Duodenal mucosa (tissue), 2 donors: ENCODE data around the gene ZSWIM1.

ENCODE experiments used
- H3K27ac ChIP-seq: one replicate; pipeline ENCODE4 v1.7.0; 2013; ENCODE audit warnings: low read depth, low read length
- H3K27me3 ChIP-seq, 2 donors: one replicate each; pipeline ENCODE4 v1.7.0; 2013; ENCODE audit warnings: low read length in 2 of 2, control low read depth in 1 of 2; ENCODE audit not compliant: insufficient read depth in 2 of 2, control insufficient read depth in 1 of 2
- H3K36me3 ChIP-seq, 2 donors: one replicate each; pipeline ENCODE4 v1.7.0; 2013; ENCODE audit warnings: low read length in 2 of 2, control low read depth in 1 of 2; ENCODE audit not compliant: insufficient read depth in 2 of 2, control insufficient read depth in 1 of 2
- H3K4me1 ChIP-seq, 2 donors: one replicate each; pipeline ENCODE4 v1.7.0; 2013; ENCODE audit warnings: low read length in 2 of 2, control low read depth in 1 of 2; ENCODE audit not compliant: insufficient read depth in 2 of 2, control insufficient read depth in 1 of 2
- H3K4me3 ChIP-seq, 2 donors: one replicate each; pipeline ENCODE4 v1.7.0; 2013; ENCODE audit warnings: low read length in 2 of 2, low read depth in 1 of 2
- H3K9ac ChIP-seq, 2 donors: one replicate each; pipeline ENCODE4 v1.7.0; 2013; ENCODE audit warnings: low read length in 2 of 2, low read depth in 1 of 2
- H3K9me3 ChIP-seq, 2 donors: one replicate each; pipeline ENCODE4 v1.7.0; 2013; ENCODE audit warnings: low read length in 2 of 2, control low read depth in 1 of 2; ENCODE audit not compliant: control insufficient read depth in 1 of 2

ZSWIM1 gene

GRCh38 chr20:45841407-45842129, 39.5 kb upstream of the ZSWIM1 start:
- H3K4me3 ChIP-seq, result no peak overlapping the region
- no peak overlapping the region for H3K9ac ChIP-seq
- no peaks in the 10 kb centered on the region for H3K9me3 ChIP-seq
- peaks cover 0 to 16% of the 10 kb centered on the region in 2 donors for H3K4me1 ChIP-seq
- H3K27me3 ChIP-seq, result no peaks in the 10 kb centered on the region
- peaks cover 38 to 62% of the 10 kb centered on the region in 2 donors for H3K36me3 ChIP-seq
- H3K27ac ChIP-seq, result no peak overlapping the region

- peaks cover 0 to 12% of the 10 kb centered on the region in 2 donors for H3K4me1 ChIP-seq
- H3K4me3 ChIP-seq, result no peak overlapping the region
- no peak overlapping the region for H3K27ac ChIP-seq
- no peak overlapping the region for H3K9ac ChIP-seq
- no peaks in the 10 kb centered on the region for H3K9me3 ChIP-seq
- H3K27me3 ChIP-seq, result no peaks in the 10 kb centered on the region
- peaks cover 38 to 66% of the 10 kb centered on the region in 2 donors for H3K36me3 ChIP-seq
Observed at GRCh38 chr20:45842169-45842812, 38.7 kb upstream of the ZSWIM1 start.

- peaks cover 42 to 69% of the 10 kb centered on the region in 2 donors for H3K36me3 ChIP-seq
Observed at GRCh38 chr20:45843506-45843905, 37.5 kb upstream of the ZSWIM1 start.

GRCh38 chr20:45845452-45845851, 35.6 kb upstream of the ZSWIM1 start:
- no peak overlapping the region for H3K4me3 ChIP-seq
- peaks cover 0 to 12% of the 10 kb centered on the region in 2 donors for H3K4me1 ChIP-seq

More at GRCh38 chr20:45843506-45843905, 37.5 kb upstream of the ZSWIM1 start:
- H3K27me3 ChIP-seq, result no peaks in the 10 kb centered on the region
- no peak overlapping the region for H3K9ac ChIP-seq
- no peak overlapping the region for H3K27ac ChIP-seq
- H3K4me1 ChIP-seq, result peaks cover 0 to 12% of the 10 kb centered on the region in 2 donors
- no peak overlapping the region for H3K4me3 ChIP-seq
- H3K9me3 ChIP-seq, result no peaks in the 10 kb centered on the region

GRCh38 chr20:45848421-45848820, 32.6 kb upstream of the ZSWIM1 start:
- Histone ChIP-seq H3K4me3 (no peak overlapping the region), H3K36me3 (peaks cover 28 to 52% of the 10 kb centered on the region in 2 donors), H3K9ac (no peak overlapping the region), H3K4me1 (peaks cover 0 to 2% of the 10 kb centered on the region in 2 donors), H3K27ac (no peak overlapping the region), H3K27me3 (no peaks in the 10 kb centered on the region), H3K9me3 (no peaks in the 10 kb centered on the region)

More at GRCh38 chr20:45845452-45845851, 35.6 kb upstream of the ZSWIM1 start:
- H3K27me3 ChIP-seq, result no peaks in the 10 kb centered on the region
- H3K27ac ChIP-seq, result no peak overlapping the region
- no peaks in the 10 kb centered on the region for H3K9me3 ChIP-seq
- peaks cover 42 to 73% of the 10 kb centered on the region in 2 donors for H3K36me3 ChIP-seq
- no peak overlapping the region for H3K9ac ChIP-seq

GRCh38 chr20:45848969-45849582, 32.0 kb upstream of the ZSWIM1 start:
- no peak overlapping the region for H3K27ac ChIP-seq
- H3K27me3 ChIP-seq, result no peaks in the 10 kb centered on the region

GRCh38 chr20:45850238-45850637, 30.8 kb upstream of the ZSWIM1 start:
- Histone ChIP-seq H3K4me1 (peaks cover 7 to 8% of the 10 kb centered on the region in 2 donors), H3K9ac (no peak overlapping the region), H3K27me3 (no peaks in the 10 kb centered on the region), H3K9me3 (no peaks in the 10 kb centered on the region), H3K27ac (no peak overlapping the region), H3K36me3 (peaks cover 14 to 39% of the 10 kb centered on the region in 2 donors), H3K4me3 (no peak overlapping the region)

More at GRCh38 chr20:45848969-45849582, 32.0 kb upstream of the ZSWIM1 start:
- Histone ChIP-seq H3K9me3 (no peaks in the 10 kb centered on the region), H3K4me3 (no peak overlapping the region), H3K4me1 (no peaks in the 10 kb centered on the region), H3K9ac (no peak overlapping the region), H3K36me3 (peaks cover 24 to 46% of the 10 kb centered on the region in 2 donors)

- Histone ChIP-seq H3K27me3 (no peaks in the 10 kb centered on the region), H3K27ac (no peak overlapping the region), H3K9me3 (no peaks in the 10 kb centered on the region), H3K4me3 (no peak overlapping the region), H3K36me3 (peaks cover 14 to 33% of the 10 kb centered on the region in 2 donors), H3K4me1 (peaks cover 10 to 11% of the 10 kb centered on the region in 2 donors), H3K9ac (no peak overlapping the region)
Observed at GRCh38 chr20:45850926-45851325, 30.1 kb upstream of the ZSWIM1 start.

- no peak overlapping the region for H3K4me3 ChIP-seq
- H3K9ac ChIP-seq, result no peak overlapping the region
- no peaks in the 10 kb centered on the region for H3K27me3 ChIP-seq
- H3K9me3 ChIP-seq, result no peaks in the 10 kb centered on the region
- H3K27ac ChIP-seq, result no peak overlapping the region
- peaks cover 14 to 27% of the 10 kb centered on the region in 2 donors for H3K36me3 ChIP-seq
- peaks cover 15 to 17% of the 10 kb centered on the region in 2 donors for H3K4me1 ChIP-seq
Observed at GRCh38 chr20:45851501-45851900, 29.5 kb upstream of the ZSWIM1 start.

GRCh38 chr20:45852326-45852725, 28.7 kb upstream of the ZSWIM1 start:
- H3K4me3 ChIP-seq, result no peak overlapping the region
- no peaks in the 10 kb centered on the region for H3K27me3 ChIP-seq
- H3K9ac ChIP-seq, result no peak overlapping the region
- peaks cover 14 to 22% of the 10 kb centered on the region in 2 donors for H3K36me3 ChIP-seq
- no peaks in the 10 kb centered on the region for H3K9me3 ChIP-seq
- no peak overlapping the region for H3K27ac ChIP-seq
- peaks cover 15 to 21% of the 10 kb centered on the region in 2 donors for H3K4me1 ChIP-seq
